HUES6 (cell line): ENCODE data around the gene COL15A1.

ENCODE experiments used
- H3K27ac ChIP-seq: 2 replicates; pipeline ENCODE4 v1.7.0; 2013; ENCODE audit warnings: low read depth, mild to moderate bottlenecking, low read length, inconsistent platforms
- H3K27me3 ChIP-seq: 2 replicates; pipeline ENCODE4 v1.6.1; 2013; ENCODE audit warnings: low read length; ENCODE audit not compliant: control insufficient read depth, insufficient read depth
- H3K36me3 ChIP-seq: 2 replicates; pipeline ENCODE4 v1.6.1; 2013; ENCODE audit warnings: low read length; ENCODE audit not compliant: control insufficient read depth, insufficient read depth
- H3K4me1 ChIP-seq: 2 replicates; pipeline ENCODE4 v1.6.1; 2013; ENCODE audit warnings: low read length; ENCODE audit not compliant: control insufficient read depth, insufficient read depth
- H3K4me3 ChIP-seq: 2 replicates; pipeline ENCODE4 v1.5.1; 2013; ENCODE audit warnings: low read depth, low read length
- H3K9ac ChIP-seq: one replicate; pipeline ENCODE4 v1.6.1; 2013; ENCODE audit warnings: mild to moderate bottlenecking, low read length
- H3K9me3 ChIP-seq: 2 replicates; pipeline ENCODE4 v1.6.1; 2013; ENCODE audit warnings: low read depth, low read length; ENCODE audit not compliant: control insufficient read depth, insufficient read depth

Gene COL15A1

GRCh38 chr9:98994172-98995058, 50.7 kb downstream of the COL15A1 start:
- Histone ChIP-seq H3K4me1 (peaks cover 10% of the 10 kb centered on the region), H3K27me3 (no peaks in the 10 kb centered on the region), H3K4me3 (no peak overlapping the region), H3K9me3 (peaks cover 19% of the 10 kb centered on the region), H3K27ac (no peak overlapping the region), H3K9ac (no peak overlapping the region), H3K36me3 (no peaks in the 10 kb centered on the region)

GRCh38 chr9:98995059-98995671, 51.5 kb downstream of the COL15A1 start:
- peaks cover 19% of the 10 kb centered on the region for H3K9me3 ChIP-seq
- no peak overlapping the region for H3K9ac ChIP-seq
- H3K36me3 ChIP-seq = no peaks in the 10 kb centered on the region
- no peak overlapping the region for H3K4me3 ChIP-seq
- no peak overlapping the region for H3K27ac ChIP-seq
- no peaks in the 10 kb centered on the region for H3K27me3 ChIP-seq
- peaks cover 9% of the 10 kb centered on the region for H3K4me1 ChIP-seq

DNA sequence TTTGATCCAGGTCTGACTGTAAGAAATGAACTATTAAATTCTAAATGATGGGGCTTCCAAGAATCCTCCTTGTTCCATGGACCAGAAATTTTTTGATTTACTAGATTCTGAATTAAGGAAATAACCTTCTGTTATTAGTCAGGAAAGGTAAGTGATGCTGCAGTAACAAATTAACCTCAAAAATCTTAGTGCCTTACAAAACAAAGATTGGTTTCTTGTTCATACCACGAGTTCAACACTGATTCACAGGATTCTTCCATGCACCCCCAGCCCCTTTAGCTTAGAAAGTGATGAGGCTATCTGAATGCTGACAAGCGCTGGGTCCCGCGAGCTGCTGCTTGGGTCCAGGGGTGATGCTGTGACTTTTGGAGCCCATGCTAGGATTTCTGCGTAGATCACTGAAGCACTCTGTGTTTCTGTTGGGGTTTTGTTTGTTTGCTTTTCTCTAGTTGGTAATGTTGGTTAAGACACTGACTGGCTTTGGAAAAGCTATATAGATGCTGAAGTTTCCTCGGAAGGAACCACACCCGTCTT, 52.3 kb downstream of the COL15A1 start:
- H3K27me3 ChIP-seq = no peaks in the 10 kb centered on the region

DNA sequence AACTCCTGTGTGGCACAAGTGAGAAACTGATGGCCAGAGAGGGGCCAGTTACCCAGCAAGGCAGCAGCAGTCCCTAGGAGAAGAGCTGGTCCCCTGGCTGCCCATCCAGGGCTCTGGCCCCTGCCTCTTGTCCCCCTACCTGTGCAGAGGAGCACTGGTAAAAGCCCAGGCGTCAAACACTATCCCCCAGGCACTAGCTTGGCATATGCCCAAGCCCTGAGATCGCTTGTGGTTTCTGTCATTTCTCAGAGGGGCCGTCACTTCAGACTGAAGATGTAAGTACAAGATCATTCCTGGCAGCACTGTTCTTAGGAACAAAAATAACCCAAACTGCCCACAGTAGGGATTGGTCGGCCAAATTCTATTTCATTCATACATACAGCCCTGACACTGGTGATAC, 53.9 kb downstream of the COL15A1 start:
- Histone ChIP-seq H3K9ac (no peak overlapping the region), H3K36me3 (no peaks in the 10 kb centered on the region), H3K4me3 (no peak overlapping the region), H3K27ac (no peak overlapping the region), H3K27me3 (no peaks in the 10 kb centered on the region), H3K4me1 (peaks cover 18% of the 10 kb centered on the region), H3K9me3 (peaks cover 8% of the 10 kb centered on the region)

More for the DNA sequence above, 52.3 kb downstream of the COL15A1 start:
- Histone ChIP-seq H3K9me3 (peaks cover 17% of the 10 kb centered on the region), H3K27ac (no peak overlapping the region), H3K9ac (no peak overlapping the region), H3K4me3 (no peak overlapping the region), H3K36me3 (no peaks in the 10 kb centered on the region), H3K4me1 (peaks cover 14% of the 10 kb centered on the region)

DNA sequence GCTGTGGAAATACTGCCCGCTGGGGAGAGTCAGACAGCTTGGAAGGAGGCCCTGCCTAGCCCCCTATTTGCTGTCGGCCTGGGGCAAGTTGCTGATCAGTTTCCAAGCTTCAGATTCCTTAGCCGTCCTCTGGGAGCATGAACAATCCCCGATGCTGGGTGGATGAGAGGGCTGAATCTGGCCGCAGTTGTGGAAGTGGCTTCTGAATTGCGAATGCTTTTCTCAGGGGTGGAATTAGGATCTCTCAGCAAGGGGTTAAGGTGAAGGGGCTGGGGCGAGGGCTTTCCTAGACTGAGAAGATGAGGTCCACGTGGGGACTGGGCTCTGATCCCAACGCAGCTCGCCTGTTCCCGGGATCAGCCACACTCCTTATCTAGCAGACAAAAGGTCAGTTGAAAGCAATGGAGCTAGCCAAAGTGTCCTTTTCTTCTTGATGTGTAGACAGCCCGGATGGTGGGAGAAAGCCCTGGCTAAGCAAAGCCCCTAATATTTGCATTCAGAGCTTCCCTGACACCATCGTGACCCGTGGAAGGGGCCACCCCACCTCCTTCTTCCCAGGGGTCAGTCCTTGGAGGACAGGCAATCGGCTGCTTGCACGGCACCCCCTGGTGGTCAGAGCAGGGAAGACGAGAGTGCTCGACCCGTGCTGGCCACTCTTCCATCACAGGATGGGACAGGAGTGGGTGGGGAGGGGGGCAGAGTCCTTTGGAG, 54.9 kb downstream of the COL15A1 start:
- Histone ChIP-seq H3K36me3 (no peaks in the 10 kb centered on the region), H3K9me3 (no peaks in the 10 kb centered on the region), H3K4me1 (peaks cover 18% of the 10 kb centered on the region), H3K27ac (no peak overlapping the region), H3K27me3 (no peaks in the 10 kb centered on the region), H3K9ac (no peak overlapping the region), H3K4me3 (peak overlapping the region; percentile 36; the same call in 1 of the 2 replicates)

DNA sequence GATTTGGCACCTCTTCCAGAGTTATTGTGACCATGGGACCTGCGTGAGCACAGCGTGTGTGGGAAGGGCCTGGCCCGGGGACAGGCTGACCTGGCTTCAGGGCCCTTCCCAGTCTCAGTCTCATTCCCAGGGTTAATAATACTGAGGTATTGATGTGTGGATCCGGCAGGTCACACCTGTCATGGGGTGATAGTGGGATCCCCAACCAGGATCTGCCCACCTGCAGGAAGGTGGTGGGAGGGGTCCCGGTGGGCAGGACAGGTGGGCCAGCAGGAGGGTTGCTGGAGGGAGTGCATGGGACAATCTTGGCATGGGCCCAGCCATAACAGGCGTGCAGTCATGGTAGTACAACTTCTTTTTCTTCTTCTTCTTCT, 55.4 kb downstream of the COL15A1 start:
- Histone ChIP-seq H3K4me1 (peaks cover 18% of the 10 kb centered on the region), H3K4me3 (no peak overlapping the region), H3K9me3 (no peaks in the 10 kb centered on the region), H3K9ac (no peak overlapping the region), H3K27me3 (no peaks in the 10 kb centered on the region), H3K27ac (no peak overlapping the region), H3K36me3 (no peaks in the 10 kb centered on the region)

DNA sequence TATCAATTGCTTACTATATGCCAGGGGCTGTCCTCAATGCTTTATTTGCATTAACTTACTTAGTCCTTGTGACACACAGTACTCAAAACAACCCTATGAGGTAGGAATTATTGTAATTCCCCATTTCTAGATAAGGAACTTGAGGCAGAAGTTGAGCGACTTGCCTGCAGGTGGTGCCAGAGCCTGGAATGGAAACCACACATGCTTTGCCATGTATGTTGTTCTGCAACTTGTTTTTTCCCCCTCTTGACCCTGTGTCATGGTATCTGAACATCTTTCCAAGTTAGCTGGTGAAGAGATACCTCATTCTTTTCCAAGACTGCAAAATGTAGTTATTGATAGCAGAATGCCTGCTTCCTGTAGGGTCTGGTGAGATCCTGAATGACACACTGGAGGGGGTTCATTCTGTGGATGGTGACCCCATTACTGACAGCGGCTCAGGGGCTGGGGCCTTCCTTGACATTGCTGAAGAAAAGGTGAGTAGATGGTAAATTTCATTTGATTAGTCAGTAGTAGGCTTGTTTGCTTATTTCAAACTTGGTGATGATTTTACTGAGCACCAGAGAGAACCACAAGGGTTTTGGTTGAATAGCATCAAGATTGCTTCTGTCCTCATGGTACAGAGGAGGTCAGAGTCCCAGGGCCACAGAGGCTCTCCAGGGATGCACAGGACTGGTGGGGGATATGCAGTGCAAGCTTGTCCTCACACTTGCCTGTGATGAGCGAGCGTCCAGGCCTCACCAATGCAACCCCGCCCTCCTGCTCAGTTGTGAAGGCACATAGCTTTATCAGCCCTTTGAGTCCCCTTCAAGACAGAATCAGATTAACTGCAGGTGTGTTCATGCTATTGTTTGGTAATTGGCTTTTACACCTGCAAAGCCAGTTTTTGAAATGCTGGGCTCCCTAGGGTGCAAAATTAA, 57.0 kb downstream of the COL15A1 start:
- H3K4me3 ChIP-seq = no peak overlapping the region
- H3K27me3 ChIP-seq = no peaks in the 10 kb centered on the region
- H3K27ac ChIP-seq = no peak overlapping the region
- peaks cover 18% of the 10 kb centered on the region for H3K4me1 ChIP-seq
- H3K9ac ChIP-seq = no peak overlapping the region
- H3K9me3 ChIP-seq = no peaks in the 10 kb centered on the region
- no peaks in the 10 kb centered on the region for H3K36me3 ChIP-seq

DNA sequence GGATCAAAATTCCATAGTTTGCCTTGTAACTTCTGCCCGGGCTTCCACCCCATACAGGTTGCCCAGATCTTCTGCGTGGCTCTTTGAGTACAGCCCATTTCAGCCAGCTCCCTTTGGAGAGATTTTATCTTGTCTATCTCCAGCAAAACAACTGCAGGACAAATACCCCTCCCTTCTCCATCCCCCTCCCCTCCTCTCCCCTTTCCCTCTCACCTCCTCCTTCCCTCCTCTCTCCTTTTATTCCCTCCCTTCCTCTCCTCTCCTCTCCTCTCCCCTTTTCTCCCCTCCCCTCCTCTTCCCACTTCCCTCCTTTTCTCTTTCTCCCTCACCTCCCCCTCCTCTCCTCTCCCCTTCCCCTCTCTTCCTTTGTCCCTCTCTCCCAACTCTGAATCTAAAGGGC, 58.2 kb downstream of the COL15A1 start:
- peaks cover 18% of the 10 kb centered on the region for H3K4me1 ChIP-seq
- no peak overlapping the region for H3K4me3 ChIP-seq
- H3K36me3 ChIP-seq = no peaks in the 10 kb centered on the region
- no peaks in the 10 kb centered on the region for H3K27me3 ChIP-seq
- no peak overlapping the region for H3K27ac ChIP-seq
- H3K9me3 ChIP-seq = no peaks in the 10 kb centered on the region
- no peak overlapping the region for H3K9ac ChIP-seq

- Histone ChIP-seq H3K9ac (no peak overlapping the region), H3K4me3 (no peak overlapping the region), H3K9me3 (no peaks in the 10 kb centered on the region), H3K27me3 (no peaks in the 10 kb centered on the region), H3K27ac (no peak overlapping the region), H3K4me1 (peaks cover 18% of the 10 kb centered on the region), H3K36me3 (no peaks in the 10 kb centered on the region)
Observed at GRCh38 chr9:99002706-99003105, 59.0 kb downstream of the COL15A1 start.

DNA sequence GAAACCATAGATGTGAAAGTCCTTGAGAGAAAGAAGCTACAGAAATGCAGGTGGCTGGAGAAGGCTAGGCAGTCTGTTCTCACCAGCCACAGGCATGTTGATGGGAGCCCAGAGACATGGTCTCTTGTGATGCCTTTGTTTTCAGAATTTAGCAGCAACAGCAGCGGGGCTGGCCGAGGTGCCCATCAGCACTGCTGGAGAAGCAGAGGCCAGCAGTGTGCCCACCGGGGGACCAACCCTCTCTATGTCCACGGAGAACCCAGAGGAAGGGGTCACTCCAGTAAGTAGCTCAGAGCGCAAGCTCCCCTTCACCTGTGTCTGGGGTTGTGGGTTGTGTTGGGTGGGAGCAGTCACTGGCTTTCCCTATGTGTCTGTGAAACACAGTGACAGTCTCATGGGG, 59.6 kb downstream of the COL15A1 start:
- H3K4me3 ChIP-seq = no peak overlapping the region
- H3K27me3 ChIP-seq = no peaks in the 10 kb centered on the region
- no peak overlapping the region for H3K27ac ChIP-seq
- H3K4me1 ChIP-seq = peaks cover 17% of the 10 kb centered on the region
- H3K9me3 ChIP-seq = 0 out of 2 replicates have a peak, but pooled peaks cover 1% of the 10 kb centered on the region
- H3K36me3 ChIP-seq = no peaks in the 10 kb centered on the region
- no peak overlapping the region for H3K9ac ChIP-seq
